ENCODE measurements around the gene SLC35F6.
"Not testable (repeated sequence)": the region's sequence is repeated elsewhere in the genome, so short reads cannot be mapped to it uniquely, and the experiment has no call there.

Gene SLC35F6

DNA sequence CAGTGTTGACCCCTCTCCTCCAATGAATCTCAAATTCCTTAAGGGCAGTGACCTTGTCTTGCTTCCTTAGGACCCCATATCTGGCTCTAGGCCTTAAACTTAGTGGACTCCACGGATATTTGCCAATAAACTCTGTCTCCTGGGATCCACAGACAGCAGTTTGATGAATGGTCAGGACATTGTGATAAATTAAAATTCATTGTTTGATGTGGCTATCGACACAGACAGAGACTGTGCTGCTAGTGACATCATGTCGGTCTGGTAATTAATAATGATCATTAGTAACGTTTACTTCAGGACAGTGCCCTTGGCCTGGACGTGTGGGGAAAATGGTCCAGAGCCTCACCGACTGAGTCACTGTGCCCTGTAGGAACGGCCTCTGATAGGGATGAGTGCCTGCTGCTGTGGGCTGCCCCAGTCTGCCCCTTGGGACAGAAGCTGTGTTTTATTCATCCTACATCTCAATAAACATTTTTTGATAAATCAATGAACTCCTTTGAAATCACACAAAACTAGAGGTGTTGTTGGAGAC lies 5.2 kb upstream of the SLC35F6 start:
- DNase-seq = no peak

DNA sequence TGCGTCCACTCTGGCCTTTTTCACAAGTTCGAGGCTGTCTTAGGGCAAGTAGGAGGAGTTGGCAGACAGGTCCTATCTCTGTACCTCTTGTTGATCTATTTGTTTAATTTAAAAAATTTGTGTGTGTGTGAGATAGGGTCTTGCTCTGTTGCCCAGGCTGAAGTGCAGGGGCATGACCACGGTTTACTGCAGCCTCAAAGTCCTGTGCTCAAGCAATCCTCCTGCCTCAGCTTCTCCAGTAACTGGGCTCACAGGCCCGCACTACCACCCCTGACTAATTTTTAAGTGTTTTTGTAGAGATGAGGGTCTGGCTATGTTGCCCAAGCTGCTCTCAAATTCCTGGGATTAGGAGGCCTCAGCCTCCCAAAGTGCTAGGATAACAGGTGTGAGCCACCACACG lies 4.2 kb upstream of the SLC35F6 start:
- DNase-seq = no peak

DNA sequence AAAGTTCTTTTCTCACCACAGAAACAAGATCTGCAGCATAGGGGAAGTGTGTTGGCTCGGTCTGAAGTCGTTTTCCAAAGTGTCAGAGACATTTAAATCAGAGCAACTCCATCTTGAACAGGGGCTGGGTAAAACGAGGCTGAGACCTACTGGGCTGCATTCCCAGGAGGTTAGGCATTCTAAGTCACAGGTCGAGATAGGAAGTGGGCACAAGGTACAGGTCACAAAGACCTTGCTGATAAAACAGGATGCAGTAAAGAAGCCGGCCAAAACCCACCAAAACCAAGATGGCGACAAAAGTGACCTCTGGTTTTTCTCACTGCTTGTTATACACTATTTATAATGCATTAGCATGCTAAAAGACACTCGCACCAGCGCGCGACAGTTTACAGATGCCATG lies 3.1 kb upstream of the SLC35F6 start:
- DNase-seq = not testable (repeated sequence)

DNA sequence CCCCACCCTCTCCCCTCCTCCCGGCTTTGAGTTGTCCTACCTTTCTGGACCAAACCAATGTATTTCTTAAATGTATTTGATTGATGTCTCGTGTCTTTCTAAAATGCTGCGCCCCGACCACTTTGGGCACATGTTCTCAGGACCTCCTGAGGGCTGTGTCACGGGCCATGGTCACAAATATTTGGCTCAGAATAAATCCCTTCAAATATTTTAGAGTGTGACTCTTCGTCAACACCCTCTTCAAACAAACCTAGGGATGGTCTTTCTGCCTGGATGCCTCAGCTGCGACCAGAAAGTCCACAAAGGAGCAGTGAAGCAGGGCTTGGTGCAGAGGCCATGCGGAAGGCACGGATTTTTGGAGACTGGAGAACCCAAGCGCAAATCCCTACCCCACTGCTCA lies 1.1 kb upstream of the SLC35F6 start:
- DNase-seq = no peak

DNA sequence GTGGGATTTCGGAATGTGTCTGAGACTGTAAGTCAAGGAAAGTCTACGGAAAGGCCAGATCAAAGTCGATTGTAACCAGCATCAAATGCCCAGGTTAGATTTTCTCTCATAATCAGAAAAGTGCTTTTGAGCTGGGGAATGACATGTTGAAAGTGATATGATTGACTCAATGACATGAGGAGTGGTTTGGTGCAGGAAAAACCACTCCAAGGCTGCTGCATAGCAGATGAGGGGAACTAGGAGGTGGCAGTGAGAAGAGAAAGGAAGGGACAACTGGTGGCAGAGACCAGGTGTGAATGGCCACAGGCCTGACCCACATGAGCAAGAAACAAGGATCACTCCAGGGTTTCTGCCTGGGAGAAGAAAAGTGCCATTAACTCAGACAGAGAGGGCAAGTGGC lies 822 bp downstream of the SLC35F6 start:
- DNase-seq = no peak

DNA sequence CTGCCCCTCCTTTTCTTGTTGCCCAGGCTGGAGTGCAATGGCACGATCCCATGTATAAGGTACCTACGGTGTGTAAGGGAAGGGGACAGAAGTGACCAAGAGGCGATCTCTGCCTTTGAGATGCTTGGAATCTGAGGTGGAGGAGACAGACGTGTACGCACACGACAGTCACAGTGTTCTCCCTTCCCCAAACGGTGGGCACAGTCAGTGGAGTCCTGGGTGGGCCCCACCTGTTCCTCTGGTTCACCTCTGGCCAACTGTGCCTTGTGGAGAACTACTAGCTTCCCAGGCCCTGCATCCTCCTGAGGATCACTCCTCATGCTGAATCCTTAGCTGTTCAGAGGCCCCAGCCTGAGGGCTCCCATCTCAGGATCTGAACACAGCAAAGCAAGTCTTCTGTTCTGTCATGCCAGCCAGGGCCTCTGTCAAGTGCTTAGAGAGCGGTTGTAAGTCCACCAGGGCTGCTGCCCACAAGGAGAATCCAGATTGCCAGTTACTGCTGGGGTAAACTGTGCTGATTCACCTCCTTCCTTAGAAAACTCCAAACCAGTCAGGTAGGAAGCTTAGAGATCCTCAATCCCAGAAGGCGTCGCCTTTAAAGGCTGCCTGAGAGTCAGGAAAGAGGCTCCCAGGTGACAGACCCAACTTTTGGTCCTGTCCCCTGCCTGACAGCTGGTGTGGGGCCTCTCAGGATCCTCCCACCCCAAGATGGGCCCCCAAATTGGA lies 1.6 kb downstream of the SLC35F6 start:
- no peak for DNase-seq

DNA sequence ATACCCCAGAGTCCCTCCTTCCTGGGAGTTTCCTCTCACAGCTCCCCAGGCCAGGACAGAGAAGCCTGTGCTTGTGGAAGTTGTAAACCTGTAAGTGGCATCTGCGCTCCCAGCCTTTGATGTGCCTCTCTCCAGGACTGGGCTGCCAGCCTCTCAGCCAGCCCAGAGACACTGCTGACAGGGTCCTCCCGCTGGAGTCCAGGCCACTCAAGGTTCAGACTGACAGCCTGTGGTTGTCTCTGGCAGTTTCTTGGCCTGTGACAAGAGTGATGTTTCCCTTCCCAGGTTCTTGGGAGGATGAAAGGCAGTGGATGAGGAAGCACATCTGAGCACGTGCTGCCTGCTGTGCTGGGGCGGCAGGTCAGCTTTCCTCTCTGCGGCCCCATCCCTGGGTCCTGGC lies 3.0 kb downstream of the SLC35F6 start:
- no peak for DNase-seq

DNA sequence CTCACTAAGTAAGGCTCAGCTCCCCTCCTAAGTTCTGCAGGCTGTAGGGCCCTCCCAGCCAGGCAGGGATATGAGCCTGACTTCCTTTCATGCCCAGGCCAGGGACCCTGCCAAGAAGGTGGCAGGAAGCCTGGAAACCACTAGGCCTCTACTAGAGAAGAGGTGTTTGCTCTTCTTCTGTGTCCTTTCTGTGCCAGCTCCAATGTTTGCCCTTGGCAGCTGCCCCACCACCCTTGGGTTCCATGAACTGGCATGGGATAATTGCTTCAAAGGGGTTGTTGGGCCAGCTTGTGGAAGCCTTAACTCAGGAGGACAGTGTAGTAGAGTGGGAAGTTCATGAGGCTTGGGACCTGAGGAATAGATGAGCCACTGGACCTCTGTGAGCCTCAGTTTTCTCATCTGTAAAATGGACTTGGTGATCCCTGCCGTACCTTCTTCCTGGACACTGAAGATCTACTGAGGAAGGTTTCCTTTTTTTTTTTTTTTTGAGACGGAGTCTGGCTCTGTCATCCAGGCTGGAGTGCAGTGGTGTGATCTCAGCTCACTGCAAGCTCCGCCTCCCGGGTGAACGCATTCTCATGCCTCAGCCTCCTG lies 3.9 kb downstream of the SLC35F6 start:
- no peak for DNase-seq

DNA sequence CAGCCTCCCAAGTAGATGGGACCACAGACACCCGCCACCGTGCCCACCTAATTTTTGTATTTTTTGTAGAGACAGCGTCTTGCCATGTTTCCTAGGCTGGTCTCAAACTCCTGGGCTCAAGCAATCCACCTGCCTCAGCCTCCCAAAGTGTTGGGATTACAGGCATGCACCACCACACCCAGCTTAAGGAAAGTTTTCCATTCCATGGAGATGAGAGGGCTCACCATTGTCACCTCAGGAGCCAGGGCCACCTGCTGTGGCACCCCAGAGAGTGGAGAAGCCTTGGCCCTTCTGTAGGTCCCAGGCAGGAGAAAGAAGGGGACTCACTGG lies 4.6 kb downstream of the SLC35F6 start:
- no peak for DNase-seq

DNA sequence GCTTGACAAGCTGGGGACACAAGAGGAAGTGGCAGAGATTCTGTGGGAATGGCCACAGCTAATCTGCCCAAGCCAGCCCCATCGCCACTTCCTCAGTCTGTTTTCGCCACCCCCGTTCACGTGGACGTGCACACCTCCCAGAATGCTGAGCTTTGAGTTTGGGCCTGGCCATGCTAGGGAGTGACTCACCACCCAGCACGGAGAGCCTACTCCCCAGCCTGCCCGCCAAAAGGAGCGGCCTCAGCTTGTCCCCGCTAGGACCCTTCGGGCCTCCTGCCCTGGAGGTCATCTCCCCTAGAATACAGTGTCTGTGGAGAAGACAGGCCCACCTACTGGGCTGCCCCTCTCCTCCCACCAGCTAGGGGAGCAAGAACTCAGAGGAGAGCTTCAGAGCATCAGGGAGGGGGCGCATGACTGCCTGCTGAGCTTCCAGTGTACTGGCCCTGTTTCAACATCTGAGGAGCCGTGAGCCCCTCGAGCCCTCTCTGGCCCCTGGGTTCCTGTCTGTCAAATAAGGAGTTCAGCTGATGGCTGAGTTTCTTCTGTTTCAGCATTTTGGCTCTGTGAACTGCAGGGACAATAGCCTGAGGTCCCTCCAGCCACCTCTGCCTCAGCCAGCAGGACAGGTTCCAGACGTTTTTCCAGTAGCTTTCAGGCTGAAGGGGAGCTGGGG lies 5.1 kb downstream of the SLC35F6 start:
- peak; percentile 38 for DNase-seq

DNA sequence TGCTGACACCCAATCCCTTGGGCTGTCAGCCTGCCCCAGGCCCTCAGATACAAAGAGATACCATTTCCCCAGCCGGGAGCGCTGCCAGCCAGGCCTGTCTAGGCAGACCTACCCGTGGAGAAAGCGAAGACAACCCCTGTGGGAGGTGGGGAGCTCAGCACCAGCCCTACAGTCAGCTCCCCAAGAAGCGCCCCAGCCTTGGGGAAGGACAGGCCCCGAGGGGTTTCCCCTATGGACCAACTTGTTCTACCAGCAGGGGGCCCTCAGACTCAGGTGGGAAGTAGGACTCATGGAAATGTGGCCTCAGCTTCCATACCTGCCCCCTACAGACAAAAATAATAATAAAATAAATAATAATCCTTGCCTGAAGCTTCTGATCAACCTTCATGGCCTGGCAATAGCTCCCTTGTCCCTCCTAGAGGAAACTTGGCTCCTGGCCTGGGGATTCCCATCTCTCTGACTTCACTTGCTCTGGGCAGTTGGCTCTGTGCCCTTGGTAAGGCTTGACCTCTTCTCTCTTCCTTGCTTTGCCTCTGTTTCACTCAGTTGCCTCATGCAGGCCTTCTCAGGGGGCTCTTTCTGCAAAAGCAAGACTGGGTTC lies 7.0 kb downstream of the SLC35F6 start:
- DNase-seq = peak; percentile 19

DNA sequence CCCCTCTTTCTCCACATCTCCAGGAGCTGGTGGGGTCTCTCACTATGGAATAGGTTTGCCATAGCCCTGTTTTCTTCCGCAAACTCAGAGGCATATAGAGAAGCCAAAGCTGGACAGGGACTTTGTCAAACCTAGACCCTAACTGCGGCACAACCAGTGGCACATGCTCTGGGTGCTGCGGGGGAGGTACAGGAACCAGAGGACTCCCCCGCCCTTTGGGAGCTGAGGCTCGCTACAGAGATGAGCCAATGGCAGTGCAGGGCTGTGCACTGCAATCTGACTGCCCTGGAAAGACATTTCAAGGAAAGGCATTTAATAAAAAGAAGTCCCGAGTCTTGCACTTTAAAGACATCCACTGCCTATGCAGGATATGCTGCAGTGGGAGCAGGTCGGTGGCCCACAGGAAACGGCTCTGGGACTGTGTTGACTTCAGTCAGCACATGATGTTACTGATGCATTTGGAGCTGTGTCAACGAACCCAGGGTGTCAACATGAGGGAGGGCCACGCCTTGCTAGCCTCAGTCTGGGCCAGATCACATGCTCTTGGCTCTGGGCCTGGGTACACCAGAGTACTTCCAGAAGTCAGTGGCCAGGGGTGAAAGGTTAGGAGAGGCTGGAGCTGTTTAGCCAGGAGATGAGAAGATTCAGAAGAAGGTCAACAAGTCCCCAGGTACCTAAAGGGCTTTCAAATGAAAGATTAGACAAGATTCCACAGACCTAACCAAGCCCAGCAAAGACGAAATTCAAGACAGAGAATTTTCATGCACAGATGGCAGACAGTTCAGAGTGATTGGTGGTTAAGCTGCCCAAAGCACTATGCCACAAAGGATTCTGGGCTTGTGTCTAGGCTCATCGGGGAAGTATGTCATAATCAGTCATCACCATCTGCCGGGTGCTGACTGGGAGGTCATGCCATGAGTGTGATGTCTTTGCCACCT lies 8.2 kb downstream of the SLC35F6 start:
- peak; percentile 24 for DNase-seq

DNA sequence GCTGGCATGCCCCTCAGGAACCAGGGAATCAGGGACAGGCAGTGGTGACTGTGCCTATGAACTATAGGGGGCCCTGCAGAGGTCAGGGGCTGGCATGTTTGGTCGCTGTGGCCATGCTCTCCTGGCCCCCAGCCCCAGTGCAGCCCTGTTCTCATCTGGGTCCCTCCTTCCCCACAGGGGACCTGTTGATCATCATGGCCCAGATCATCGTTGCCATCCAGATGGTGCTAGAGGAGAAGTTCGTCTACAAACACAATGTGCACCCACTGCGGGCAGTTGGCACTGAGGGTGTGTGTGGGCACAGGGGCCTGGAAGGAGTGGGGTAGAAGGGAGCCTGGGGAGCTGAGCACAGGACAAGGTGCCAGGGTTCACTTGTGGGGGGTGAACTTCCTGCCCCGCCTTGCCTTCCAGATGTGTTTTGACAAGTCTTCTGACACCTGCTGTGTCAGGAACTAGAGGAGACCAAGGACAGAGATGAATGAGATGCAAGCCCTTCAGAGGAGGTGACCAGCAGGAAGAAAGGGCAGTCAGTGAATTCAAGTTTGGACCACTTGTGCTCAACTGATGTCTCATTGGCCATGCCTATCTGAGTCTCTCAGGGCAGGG lies 12.2 kb downstream of the SLC35F6 start:
- DNase-seq = no peak

DNA sequence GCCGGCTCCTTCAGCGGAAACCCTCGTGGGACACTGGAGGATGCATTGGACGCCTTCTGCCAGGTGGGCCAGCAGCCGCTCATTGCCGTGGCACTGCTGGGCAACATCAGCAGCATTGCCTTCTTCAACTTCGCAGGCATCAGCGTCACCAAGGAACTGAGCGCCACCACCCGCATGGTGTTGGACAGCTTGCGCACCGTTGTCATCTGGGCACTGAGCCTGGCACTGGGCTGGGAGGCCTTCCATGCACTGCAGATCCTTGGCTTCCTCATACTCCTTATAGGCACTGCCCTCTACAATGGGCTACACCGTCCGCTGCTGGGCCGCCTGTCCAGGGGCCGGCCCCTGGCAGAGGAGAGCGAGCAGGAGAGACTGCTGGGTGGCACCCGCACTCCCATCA lies 14.0 kb downstream of the SLC35F6 start:
- no peak for DNase-seq

DNA sequence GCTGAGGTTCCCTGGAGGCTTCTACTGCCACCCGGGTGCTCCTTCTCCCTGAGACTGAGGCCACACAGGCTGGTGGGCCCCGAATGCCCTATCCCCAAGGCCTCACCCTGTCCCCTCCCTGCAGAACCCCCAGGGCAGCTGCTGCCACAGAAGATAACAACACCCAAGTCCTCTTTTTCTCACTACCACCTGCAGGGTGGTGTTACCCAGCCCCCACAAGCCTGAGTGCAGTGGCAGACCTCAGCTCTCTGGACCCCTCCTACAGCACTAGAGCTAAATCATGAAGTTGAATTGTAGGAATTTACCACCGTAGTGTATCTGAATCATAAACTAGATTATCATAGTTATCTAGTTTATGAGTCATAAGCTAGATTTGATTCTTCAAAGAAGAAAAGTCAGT lies 14.4 kb downstream of the SLC35F6 start:
- DNase-seq = no peak

DNA sequence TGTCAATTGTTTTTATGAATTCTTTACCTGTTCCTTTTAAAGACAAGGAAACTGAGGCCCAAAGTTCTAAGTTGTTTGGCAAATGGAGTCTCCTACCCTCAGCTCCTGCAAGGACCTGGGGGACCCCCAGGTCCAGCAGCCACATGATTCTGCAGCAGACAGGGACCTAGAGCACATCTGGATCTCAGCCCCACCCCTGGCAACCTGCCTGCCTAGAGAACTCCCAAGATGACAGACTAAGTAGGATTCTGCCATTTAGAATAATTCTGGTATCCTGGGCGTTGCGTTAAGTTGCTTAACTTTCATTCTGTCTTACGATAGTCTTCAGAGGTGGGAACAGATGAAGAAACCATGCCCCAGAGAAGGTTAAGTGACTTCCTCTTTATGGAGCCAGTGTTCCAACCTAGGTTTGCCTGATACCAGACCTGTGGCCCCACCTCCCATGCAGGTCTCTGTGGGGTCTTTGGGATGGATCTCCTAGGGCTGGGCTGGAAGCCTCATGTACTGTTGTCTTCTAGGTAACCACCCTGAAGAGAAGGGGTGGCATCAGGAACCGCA lies 16.2 kb downstream of the SLC35F6 start:
- no peak for DNase-seq

DNA sequence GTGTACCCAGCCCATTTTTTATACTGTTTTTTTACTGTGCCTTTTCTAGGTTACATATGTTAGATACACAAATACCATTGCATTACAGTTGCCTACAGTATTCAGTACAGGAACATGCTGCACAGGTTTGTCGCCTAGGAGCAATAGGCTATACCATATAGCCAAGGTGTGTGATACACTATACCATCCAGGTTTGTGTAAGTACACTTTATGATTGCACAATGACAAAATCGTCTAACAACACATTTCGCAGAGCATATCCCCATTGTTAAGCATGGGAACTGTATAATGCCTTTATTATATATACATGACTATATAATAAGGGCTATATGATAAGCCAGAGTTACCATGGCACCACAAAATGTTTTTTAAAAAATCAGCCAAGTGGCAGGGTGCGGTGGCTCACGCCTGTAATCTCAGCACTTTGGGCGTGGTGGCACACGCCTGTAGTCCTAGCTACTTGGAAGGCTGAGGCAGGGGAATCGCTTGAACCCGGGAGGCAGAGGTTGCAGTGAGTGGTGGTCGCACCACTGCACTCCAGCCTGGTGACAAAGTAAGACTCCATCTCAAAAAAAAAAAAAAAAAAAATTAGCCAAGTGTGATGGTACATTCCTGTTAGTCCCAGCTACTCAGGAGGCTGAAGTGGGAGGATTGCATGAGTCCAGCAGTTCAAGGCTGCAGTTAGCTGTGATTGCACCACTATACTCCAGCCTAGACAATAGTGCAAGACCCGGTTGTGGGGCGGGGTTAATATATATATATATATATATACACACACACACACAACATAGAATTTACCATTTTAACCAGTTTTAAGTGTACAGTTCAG lies 19.0 kb downstream of the SLC35F6 start:
- DNase-seq = no peak

DNA sequence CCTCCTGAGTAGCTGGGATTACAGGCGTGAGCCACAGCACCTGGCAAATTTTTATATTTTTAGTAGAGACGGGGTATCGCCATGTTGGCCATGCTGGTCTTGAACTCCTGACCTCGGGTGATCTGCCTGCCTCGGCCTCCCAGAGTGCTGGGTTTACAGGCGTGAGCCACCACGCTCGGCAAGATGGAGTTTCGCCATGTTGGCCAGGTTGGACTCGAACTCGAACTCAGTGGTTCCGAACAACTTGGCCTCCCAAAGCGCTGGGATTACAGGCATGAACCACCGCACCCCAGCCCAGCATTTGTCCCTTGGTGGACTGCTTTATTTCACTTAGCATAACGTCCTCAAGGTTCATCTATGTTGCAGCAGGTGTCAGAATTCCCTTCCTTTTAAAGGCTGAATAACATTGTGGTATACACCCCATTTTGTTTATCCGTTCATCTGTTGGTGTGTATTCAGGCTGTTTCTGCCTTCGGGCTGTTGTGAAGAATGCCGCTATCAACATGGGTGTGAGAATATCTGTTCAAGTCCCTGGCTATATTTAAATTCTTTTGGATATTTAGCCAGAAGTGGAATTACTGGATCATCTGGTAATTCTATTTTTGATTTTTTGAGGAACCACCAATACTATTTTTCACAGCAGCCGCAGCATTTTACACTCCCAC lies 20.6 kb downstream of the SLC35F6 start:
- DNase-seq = no peak

DNA sequence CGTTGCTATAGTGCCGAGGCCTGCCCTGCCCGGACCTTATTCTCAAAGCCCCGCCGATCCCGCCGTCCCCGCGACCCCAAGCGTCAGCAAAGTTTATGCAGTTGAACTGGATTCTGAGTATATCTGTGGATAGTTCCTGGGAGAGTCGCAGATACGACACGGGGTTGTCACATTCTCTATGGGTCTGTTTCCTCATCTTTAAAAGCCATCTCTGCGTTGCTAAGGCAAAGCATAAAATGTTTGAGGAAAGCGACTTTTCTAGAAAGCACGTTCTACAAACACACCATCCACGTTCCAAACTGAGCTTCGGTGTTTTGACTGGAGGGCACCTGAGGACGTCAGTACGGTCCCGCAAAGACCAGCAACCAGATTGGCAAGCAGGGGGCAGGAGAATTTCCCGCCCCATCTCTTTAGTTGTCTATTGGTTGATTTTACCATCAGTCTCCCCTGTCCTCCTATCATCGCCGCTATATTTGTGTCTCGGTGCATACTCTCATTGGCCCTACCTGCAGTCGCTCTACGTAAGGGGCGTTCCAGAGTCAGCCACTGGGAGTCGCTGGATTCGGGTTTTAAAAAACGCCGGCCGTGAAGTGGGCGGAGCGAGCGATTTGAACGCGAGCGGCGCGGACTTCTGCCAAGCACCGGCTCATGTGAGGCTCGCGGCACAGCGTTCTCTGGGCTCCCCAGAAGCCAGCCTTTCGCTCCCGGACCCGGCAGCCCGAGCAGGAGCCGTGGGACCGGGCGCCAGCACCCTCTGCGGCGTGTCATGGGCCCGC lies 21.5 kb downstream of the SLC35F6 start, which contains the start of gene CENPA:
Gene CENPA (plus strand): TSS at position 626 of the 776 bp plus-strand sequence. CDS start 141 bp downstream, at position 767.
- peak; percentile 98 for DNase-seq

Measured in CD4-positive, alpha-beta T cell treated with Interleukin-12 subunit alpha and Interleukin-12 subunit beta, for 1 hour (primary cell).